Urinary bladder (tissue), 4 donors: ENCODE measurements around the gene VARS1. TPM values are rescaled to one million over a fixed set of nuclear protein-coding genes. Genes with fewer than 3 reads are reported as not detected.

Source experiments
- DNase-seq: peaks from one replicate; pipeline ENCODE4 v3.0.0-alpha.2; 2015; ENCODE audit errors: extremely low spot score
- H3K27ac ChIP-seq: one replicate; pipeline ENCODE4 v1.5.1; 2013; ENCODE audit warnings: low read depth, mild to moderate bottlenecking, moderate library complexity
- H3K36me3 ChIP-seq: one replicate; pipeline ENCODE4 v1.6.1; 2013; ENCODE audit warnings: mild to moderate bottlenecking, moderate library complexity; ENCODE audit not compliant: insufficient read depth
- H3K4me1 ChIP-seq: one replicate; pipeline ENCODE4 v1.6.1; 2013; ENCODE audit warnings: mild to moderate bottlenecking, moderate library complexity; ENCODE audit not compliant: insufficient read depth
- H3K4me3 ChIP-seq: one replicate; pipeline ENCODE4 v1.5.1; 2013; ENCODE audit warnings: low read depth, low read length
- WGBS: extraction: QIAGEN DNeasy Blood & Tissue Kit; methylation state at CpG from one replicate; pipeline ENCODE4 v1.1.7; 2013; 5-methylcytosine and 5-hydroxymethylcytosine counted together
- polyA plus RNA-seq: library from polyadenylated mRNA; stranded (reverse); fragments of 200-250 nt; gene quantifications from one replicate; pipeline ENCODE4 v1.2.3, GENCODE V29; 2013
- total RNA-seq: library from RNA; depleted of rRNA; stranded (reverse); fragments of >200 nt; gene quantifications from one replicate; pipeline ENCODE4 v1.2.3, GENCODE V29; 2014
- donor health status: healthy with polysubstance abuse.
- donor health status: healthy.

The VARS1 gene
- total and polyA plus RNA-seq, 2 donors: 16.7 to 34.4 TPM

DNA sequence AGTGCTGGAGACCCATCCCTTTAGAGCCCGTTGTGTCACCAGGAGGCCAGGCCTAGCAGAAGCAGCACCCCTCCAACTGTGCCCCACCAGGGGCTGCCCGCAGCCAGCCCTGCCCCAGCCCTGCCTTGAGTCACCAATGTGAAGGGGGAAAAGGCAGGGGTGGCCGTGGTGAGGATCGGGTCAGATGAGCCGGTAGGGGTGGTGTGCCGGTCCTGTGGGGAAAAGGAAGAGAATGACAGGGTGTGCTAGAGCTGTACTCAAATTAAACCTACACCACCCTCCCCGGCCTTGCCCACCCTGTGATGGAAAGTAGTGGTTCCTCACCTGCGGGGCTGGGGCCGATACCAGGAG is 30.0 kb downstream of the VARS1 start:
- WGBS: 88% methylated on average over 9 of the region's 9 CpGs
- H3K36me3 ChIP-seq: no peaks in the 10 kb centered on the region
- no peaks in the 10 kb centered on the region for H3K4me1 ChIP-seq
- no peak overlapping the region for H3K4me3 ChIP-seq
- no peak for DNase-seq
- no peak overlapping the region for H3K27ac ChIP-seq

GRCh38 chr6:31764198-31764597 is 31.4 kb downstream of the VARS1 start:
- Histone ChIP-seq H3K27ac (no peak overlapping the region), H3K4me3 (no peak overlapping the region), H3K36me3 (no peaks in the 10 kb centered on the region), H3K4me1 (no peaks in the 10 kb centered on the region)
- DNase-seq: no peak
- WGBS: 66% methylated on average over 4 of the region's 4 CpGs

GRCh38 chr6:31763619-31763940 is 32.0 kb downstream of the VARS1 start:
- Histone ChIP-seq H3K4me3 (no peak overlapping the region), H3K36me3 (no peaks in the 10 kb centered on the region), H3K27ac (no peak overlapping the region), H3K4me1 (no peaks in the 10 kb centered on the region)
- DNase-seq: no peak
- 14% methylated on average over 1 of the region's 1 CpG for WGBS

DNA sequence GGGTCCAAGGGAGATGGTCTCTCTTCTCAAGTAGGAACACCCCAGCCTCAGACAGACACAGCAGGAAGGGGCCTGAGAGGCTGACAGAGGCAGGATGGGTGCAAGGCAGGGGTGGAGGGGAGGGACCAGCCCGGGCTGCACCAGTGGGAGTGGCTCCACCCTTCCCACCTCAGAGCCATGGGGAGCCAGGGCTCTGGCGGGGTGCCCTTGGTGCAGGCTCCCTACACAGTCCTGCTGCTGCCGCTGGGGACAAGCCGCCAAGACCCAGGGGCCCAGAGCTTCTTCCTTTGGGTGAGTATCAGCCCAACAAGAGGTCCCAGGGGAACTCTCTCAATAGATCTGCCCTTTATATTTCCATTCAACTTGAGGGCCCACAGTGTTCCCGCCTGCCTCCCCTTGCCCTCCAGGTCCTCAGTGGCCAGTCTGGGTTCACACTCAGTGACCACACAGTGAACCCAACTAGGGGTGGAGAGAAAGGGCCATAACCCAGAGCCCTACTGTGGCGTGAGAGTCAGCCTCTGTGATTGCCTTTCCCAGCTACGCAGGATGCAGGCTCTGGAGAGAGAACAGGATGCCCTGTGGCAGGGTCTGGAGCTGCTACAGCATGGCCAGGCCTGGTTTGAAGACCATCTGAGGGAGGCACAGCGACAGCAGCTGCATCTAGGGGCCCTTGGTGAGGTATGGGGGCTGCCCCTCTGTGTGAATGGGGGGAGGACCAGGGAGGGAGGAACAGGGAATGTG is 32.5 kb downstream of the VARS1 start:
- Histone ChIP-seq H3K27ac (no peak overlapping the region), H3K36me3 (no peaks in the 10 kb centered on the region), H3K4me3 (no peak overlapping the region), H3K4me1 (no peaks in the 10 kb centered on the region)
- no peak for DNase-seq
- 67% methylated on average over 8 of the region's 8 CpGs for WGBS

DNA sequence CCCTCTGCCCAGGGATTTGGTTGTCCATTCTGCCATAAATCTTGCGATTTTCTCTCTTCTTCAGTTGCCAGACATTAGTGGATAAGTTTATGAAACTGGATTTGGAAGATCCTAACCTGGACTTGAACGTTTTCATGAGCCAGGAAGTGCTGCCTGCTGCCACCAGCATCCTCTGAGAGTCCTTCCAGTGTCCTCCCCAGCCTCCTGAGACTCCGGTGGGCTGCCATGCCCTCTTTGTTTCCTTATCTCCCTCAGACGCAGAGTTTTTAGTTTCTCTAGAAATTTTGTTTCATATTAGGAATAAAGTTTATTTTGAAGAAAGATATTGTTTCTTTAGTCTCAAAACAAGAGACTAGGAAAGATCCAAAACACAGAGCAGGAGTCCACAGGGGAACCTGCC is 33.2 kb downstream of the VARS1 start, which contains the start of gene SAPCD1:
Gene SAPCD1, plus strand, starts transcription at position 301 of the 400 bp plus-strand sequence. CDS start 399 bp downstream, outside the sequence.
- DNase-seq: no peak
- H3K36me3 ChIP-seq: no peaks in the 10 kb centered on the region
- WGBS: 70% methylated on average over 4 of the region's 4 CpGs
- H3K4me1 ChIP-seq: no peaks in the 10 kb centered on the region
- H3K27ac ChIP-seq: no peak within 1 kb of the TSS
- H3K4me3 ChIP-seq: no peak within 1 kb of the TSS

- no peak overlapping the region for H3K27ac ChIP-seq
- no peaks in the 10 kb centered on the region for H3K36me3 ChIP-seq
- no peak overlapping the region for H3K4me3 ChIP-seq
- DNase-seq: no peak
- 97% methylated on average over 8 of the region's 8 CpGs for WGBS
- H3K4me1 ChIP-seq: no peaks in the 10 kb centered on the region
Measured at GRCh38 chr6:31761343-31761742, 34.2 kb downstream of the VARS1 start.

- Histone ChIP-seq H3K36me3 (no peaks in the 10 kb centered on the region), H3K27ac (no peak overlapping the region), H3K4me1 (no peaks in the 10 kb centered on the region), H3K4me3 (no peak overlapping the region)
- 91% methylated on average over 5 of the region's 5 CpGs for WGBS
- DNase-seq: no peak
Measured at GRCh38 chr6:31760790-31761189, 34.8 kb downstream of the VARS1 start.

GRCh38 chr6:31758281-31758680 is 37.3 kb downstream of the VARS1 start:
- no peak overlapping the region for H3K27ac ChIP-seq
- WGBS: 96% methylated on average over 2 of the region's 2 CpGs
- H3K4me3 ChIP-seq: no peak overlapping the region
- no peak for DNase-seq
- no peaks in the 10 kb centered on the region for H3K4me1 ChIP-seq
- no peaks in the 10 kb centered on the region for H3K36me3 ChIP-seq

DNA sequence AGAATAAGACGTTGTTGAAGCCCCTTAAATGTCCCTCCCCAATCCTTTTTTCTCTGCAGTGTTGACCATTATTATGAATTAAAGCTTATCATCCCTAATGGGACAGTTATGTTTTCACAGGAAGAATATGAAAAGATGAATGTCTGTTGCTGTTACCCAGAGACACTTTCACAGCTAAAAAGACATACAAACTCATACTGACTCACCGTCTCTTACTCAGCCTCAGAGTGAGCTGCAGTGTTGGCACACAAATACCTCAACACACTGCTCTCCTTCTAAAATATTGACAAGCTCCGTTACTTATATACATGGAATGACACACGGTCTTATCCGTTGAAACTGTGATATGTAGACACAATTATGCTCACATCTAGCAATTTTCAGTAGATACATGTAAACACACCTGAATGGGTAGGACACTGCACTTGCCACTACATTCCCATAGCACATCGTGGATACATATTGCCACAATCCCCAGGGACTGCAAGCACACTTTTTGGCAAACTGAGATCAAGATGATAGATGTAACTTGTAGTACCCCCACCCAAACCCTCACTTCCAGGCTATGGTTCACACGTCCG is 42.7 kb downstream of the VARS1 start:
- WGBS: 71% methylated on average over 8 of the region's 8 CpGs

DNA sequence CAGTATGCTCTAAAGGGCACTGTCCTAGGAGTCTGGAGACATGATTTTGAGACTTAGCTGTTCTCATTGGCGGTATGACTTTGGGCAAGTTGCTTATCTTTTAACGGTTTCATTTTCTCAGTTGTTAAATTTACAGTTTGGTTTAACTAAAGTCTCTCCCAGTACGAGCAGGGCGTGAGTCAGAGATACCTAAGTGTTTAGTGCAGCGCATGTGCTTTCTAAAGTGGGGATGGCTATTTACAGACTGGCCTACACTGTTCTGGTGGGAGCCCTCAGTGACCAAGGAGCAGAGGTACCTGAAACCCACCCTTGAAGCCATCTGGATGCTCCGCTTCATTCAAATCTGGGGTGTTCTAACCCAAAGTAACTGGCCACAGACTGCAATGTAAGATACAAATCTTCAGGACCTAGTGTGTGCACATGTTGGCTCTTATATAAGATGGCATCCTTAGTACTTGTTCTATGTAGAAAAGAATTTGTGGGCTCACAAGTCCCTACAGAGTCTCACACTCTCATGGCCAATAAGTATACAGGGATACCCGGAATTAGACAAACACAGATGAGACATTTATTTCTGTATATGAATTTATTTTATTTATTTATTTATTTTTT is 45.0 kb downstream of the VARS1 start:
- H3K27ac ChIP-seq: no peak overlapping the region
- WGBS: 84% methylated on average over 7 of the region's 7 CpGs
- DNase-seq: no peak
- H3K4me1 ChIP-seq: no peaks in the 10 kb centered on the region
- H3K4me3 ChIP-seq: no peak overlapping the region
- no peaks in the 10 kb centered on the region for H3K36me3 ChIP-seq

More for the DNA sequence above, 42.7 kb downstream of the VARS1 start:
- no peak overlapping the region for H3K27ac ChIP-seq
- DNase-seq: no peak
- no peaks in the 10 kb centered on the region for H3K4me1 ChIP-seq
- H3K4me3 ChIP-seq: no peak overlapping the region
- no peaks in the 10 kb centered on the region for H3K36me3 ChIP-seq

DNA sequence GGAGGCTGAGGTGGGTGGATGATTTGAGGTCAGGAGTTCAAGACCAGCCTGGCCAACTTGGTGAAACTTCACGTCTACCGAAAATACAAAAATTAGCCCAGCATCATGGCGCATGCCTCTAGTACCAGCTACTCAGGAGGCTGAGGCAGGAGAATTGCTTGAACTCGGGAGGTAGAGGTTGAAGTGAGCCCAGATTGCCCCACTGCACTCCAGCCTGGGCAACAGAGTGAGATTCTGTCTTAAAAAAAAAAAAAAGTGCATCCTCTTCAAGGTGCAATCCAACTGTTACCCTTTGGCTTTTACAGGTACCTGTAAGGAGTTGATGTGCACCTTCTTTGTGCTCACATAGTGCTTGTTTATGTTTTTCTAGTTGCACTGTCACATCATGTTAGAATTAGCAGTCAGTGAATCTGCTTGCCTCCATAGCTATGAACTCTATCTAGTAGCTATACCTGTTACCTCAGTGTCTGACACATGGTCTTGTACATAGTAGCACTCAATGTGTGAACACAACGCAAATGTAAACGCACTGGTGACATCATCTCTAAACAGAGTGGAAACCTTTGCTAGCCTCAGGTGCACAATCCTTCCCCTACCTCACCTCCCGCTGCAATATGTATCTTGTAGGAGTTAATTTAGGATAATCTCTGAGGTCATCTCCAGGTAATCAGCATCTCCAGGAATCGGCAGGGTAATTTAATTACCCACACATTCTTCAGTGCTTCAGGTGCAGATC is 46.1 kb downstream of the VARS1 start:
- DNase-seq: no peak
- Histone ChIP-seq H3K27ac (no peak overlapping the region), H3K4me3 (no peak overlapping the region), H3K36me3 (no peaks in the 10 kb centered on the region), H3K4me1 (no peaks in the 10 kb centered on the region)
- 91% methylated on average over 8 of the region's 8 CpGs for WGBS
